Measurements from ENCODE around the gene PDZD2. TPM values are rescaled to one million over a fixed set of nuclear protein-coding genes. Genes with fewer than 3 reads are reported as not detected.

PDZD2 gene
- total RNA-seq, 2 donors from 2014 or later: not detected

GRCh38 chr5:32044939-32045338 is 406.0 kb downstream of the PDZD2 start:
- H3K36me3 Mint-ChIP-seq: no peaks in the 10 kb centered on the region
- H3K4me3 Mint-ChIP-seq: no peak overlapping the region
- no peaks in the 10 kb centered on the region for H3K4me1 Mint-ChIP-seq (ENCODE audit: low read depth in 2 of 2)
- no peaks in the 10 kb centered on the region for H3K9me3 Mint-ChIP-seq
- no peak for ATAC-seq
- no peaks in the 10 kb centered on the region for H3K27me3 Mint-ChIP-seq
- no peak for DNase-seq (ENCODE audit: low spot score)
- H3K27ac Mint-ChIP-seq: no peak overlapping the region

- no peak for ATAC-seq
- Mint-ChIP-seq H3K4me1 (ENCODE audit: low read depth in 2 of 2) (no peaks in the 10 kb centered on the region), H3K36me3 (no peaks in the 10 kb centered on the region), H3K9me3 (no peaks in the 10 kb centered on the region), H3K4me3 (no peak overlapping the region), H3K27ac (no peak overlapping the region), H3K27me3 (no peaks in the 10 kb centered on the region)
- DNase-seq (ENCODE audit: low spot score): no peak
Observed at GRCh38 chr5:32047056-32047455, 408.1 kb downstream of the PDZD2 start.

- H3K36me3 Mint-ChIP-seq: no peaks in the 10 kb centered on the region
Observed at GRCh38 chr5:32051796-32052195, 412.9 kb downstream of the PDZD2 start.

GRCh38 chr5:32055891-32056866 is 417.2 kb downstream of the PDZD2 start:
- H3K9me3 Mint-ChIP-seq: no peaks in the 10 kb centered on the region
- no peaks in the 10 kb centered on the region for H3K36me3 Mint-ChIP-seq
- H3K4me3 Mint-ChIP-seq: no peak overlapping the region
- DNase-seq (ENCODE audit: low spot score) (no peak), ATAC-seq (no peak)
- H3K27me3 Mint-ChIP-seq: no peaks in the 10 kb centered on the region
- no peaks in the 10 kb centered on the region for H3K4me1 Mint-ChIP-seq (ENCODE audit: low read depth in 2 of 2)
- H3K27ac Mint-ChIP-seq: no peak overlapping the region

More at GRCh38 chr5:32051796-32052195, 412.9 kb downstream of the PDZD2 start:
- Mint-ChIP-seq H3K4me1 (ENCODE audit: low read depth in 2 of 2) (no peaks in the 10 kb centered on the region), H3K27me3 (no peaks in the 10 kb centered on the region), H3K27ac (no peak overlapping the region), H3K9me3 (no peaks in the 10 kb centered on the region), H3K4me3 (no peak overlapping the region)
- ATAC-seq (no peak), DNase-seq (ENCODE audit: low spot score) (no peak)

GRCh38 chr5:32057187-32058096 is 418.5 kb downstream of the PDZD2 start:
- DNase-seq (ENCODE audit: low spot score) (no peak), ATAC-seq (no peak)
- no peaks in the 10 kb centered on the region for H3K9me3 Mint-ChIP-seq
- no peak overlapping the region for H3K4me3 Mint-ChIP-seq
- no peak overlapping the region for H3K27ac Mint-ChIP-seq
- H3K36me3 Mint-ChIP-seq: no peaks in the 10 kb centered on the region
- H3K27me3 Mint-ChIP-seq: no peaks in the 10 kb centered on the region
- no peaks in the 10 kb centered on the region for H3K4me1 Mint-ChIP-seq (ENCODE audit: low read depth in 2 of 2)

- Mint-ChIP-seq H3K9me3 (no peaks in the 10 kb centered on the region), H3K27me3 (no peaks in the 10 kb centered on the region), H3K27ac (no peak overlapping the region), H3K4me1 (ENCODE audit: low read depth in 2 of 2) (no peaks in the 10 kb centered on the region), H3K36me3 (no peaks in the 10 kb centered on the region), H3K4me3 (no peak overlapping the region)
- DNase-seq (ENCODE audit: low spot score) (no peak), ATAC-seq (no peak)
Observed at GRCh38 chr5:32058101-32058500, 419.2 kb downstream of the PDZD2 start.

- H3K4me1 Mint-ChIP-seq (ENCODE audit: low read depth in 2 of 2): no peaks in the 10 kb centered on the region
- no peaks in the 10 kb centered on the region for H3K9me3 Mint-ChIP-seq
- no peaks in the 10 kb centered on the region for H3K36me3 Mint-ChIP-seq
- ATAC-seq (no peak), DNase-seq (ENCODE audit: low spot score) (no peak)
- H3K27ac Mint-ChIP-seq: no peak overlapping the region
- no peak overlapping the region for H3K4me3 Mint-ChIP-seq
- no peaks in the 10 kb centered on the region for H3K27me3 Mint-ChIP-seq
Observed at GRCh38 chr5:32058997-32059396, 420.1 kb downstream of the PDZD2 start.

- DNase-seq (ENCODE audit: low spot score): no peak
- Mint-ChIP-seq H3K27me3 (no peaks in the 10 kb centered on the region), H3K9me3 (no peaks in the 10 kb centered on the region), H3K4me3 (no peak overlapping the region), H3K36me3 (no peaks in the 10 kb centered on the region), H3K27ac (no peak overlapping the region), H3K4me1 (ENCODE audit: low read depth in 2 of 2) (no peaks in the 10 kb centered on the region)
- ATAC-seq: no peak
Observed at GRCh38 chr5:32059761-32060530, 421.0 kb downstream of the PDZD2 start.

- Mint-ChIP-seq H3K9me3 (no peaks in the 10 kb centered on the region), H3K4me1 (ENCODE audit: low read depth in 2 of 2) (no peaks in the 10 kb centered on the region), H3K27ac (no peak overlapping the region), H3K27me3 (no peaks in the 10 kb centered on the region), H3K36me3 (no peaks in the 10 kb centered on the region), H3K4me3 (no peak overlapping the region)
- ATAC-seq: no peak
- no peak for DNase-seq (ENCODE audit: low spot score)
Observed at GRCh38 chr5:32061236-32061635, 422.3 kb downstream of the PDZD2 start.

GRCh38 chr5:32066448-32066847 is 427.5 kb downstream of the PDZD2 start:
- DNase-seq (ENCODE audit: low spot score) (no peak), ATAC-seq (no peak)
- Mint-ChIP-seq H3K27ac (no peak overlapping the region), H3K9me3 (no peaks in the 10 kb centered on the region), H3K36me3 (no peaks in the 10 kb centered on the region), H3K27me3 (no peaks in the 10 kb centered on the region), H3K4me3 (no peak overlapping the region), H3K4me1 (ENCODE audit: low read depth in 2 of 2) (no peaks in the 10 kb centered on the region)

- no peaks in the 10 kb centered on the region for H3K9me3 Mint-ChIP-seq
- H3K27me3 Mint-ChIP-seq: no peaks in the 10 kb centered on the region
- no peak overlapping the region for H3K4me3 Mint-ChIP-seq
- H3K27ac Mint-ChIP-seq: no peak overlapping the region
- H3K4me1 Mint-ChIP-seq (ENCODE audit: low read depth in 2 of 2): no peaks in the 10 kb centered on the region
- DNase-seq (ENCODE audit: low spot score): no peak
- no peak for ATAC-seq
- no peaks in the 10 kb centered on the region for H3K36me3 Mint-ChIP-seq
Observed at GRCh38 chr5:32067774-32068470, 429.0 kb downstream of the PDZD2 start.

- H3K36me3 Mint-ChIP-seq: no peaks in the 10 kb centered on the region
- H3K4me1 Mint-ChIP-seq (ENCODE audit: low read depth in 2 of 2): no peaks in the 10 kb centered on the region
Observed at GRCh38 chr5:32068561-32068960, 429.6 kb downstream of the PDZD2 start.

GRCh38 chr5:32069396-32069795 is 430.5 kb downstream of the PDZD2 start:
- H3K4me1 Mint-ChIP-seq (ENCODE audit: low read depth in 2 of 2): no peaks in the 10 kb centered on the region
- no peaks in the 10 kb centered on the region for H3K9me3 Mint-ChIP-seq
- ATAC-seq (no peak), DNase-seq (ENCODE audit: low spot score) (no peak)
- no peak overlapping the region for H3K4me3 Mint-ChIP-seq
- H3K27ac Mint-ChIP-seq: no peak overlapping the region
- no peaks in the 10 kb centered on the region for H3K27me3 Mint-ChIP-seq
- H3K36me3 Mint-ChIP-seq: no peaks in the 10 kb centered on the region

More at GRCh38 chr5:32068561-32068960, 429.6 kb downstream of the PDZD2 start:
- H3K27ac Mint-ChIP-seq: no peak overlapping the region
- no peak overlapping the region for H3K4me3 Mint-ChIP-seq
- DNase-seq (ENCODE audit: low spot score): no peak
- no peaks in the 10 kb centered on the region for H3K9me3 Mint-ChIP-seq
- H3K27me3 Mint-ChIP-seq: no peaks in the 10 kb centered on the region
- no peak for ATAC-seq

Measured in natural killer cell treated with Interleukin-12 subunit alpha and Interleukin-12 subunit beta and Interleukin-15 and Interleukin-18, amount 100 ng/mL, for 72 hours (primary cell).